H1 (cell line): ENCODE measurements around the gene UBASH3B. TPM values are rescaled to one million over a fixed set of nuclear protein-coding genes. Genes with fewer than 3 reads are reported as not detected.
A peak's percentile ranks its signal among the peaks of the same experiment; 100 is the strongest.

Source experiments
- CTCF ChIA-PET: fragments of 300-600 bp; sonication (Branson Sonifier 250); formaldehyde crosslinking; loops from one replicate; lab custom pipeline; 2021; ENCODE audit not compliant: partially characterized antibody; lab: Charles Lee
- POLR2A ChIA-PET: fragments of 300-600 bp; sonication (Branson Sonifier 250); formaldehyde crosslinking; loops from one replicate; lab custom pipeline; 2021; ENCODE audit warnings: inconsistent platforms; ENCODE audit not compliant: partially characterized antibody; lab: Charles Lee
- DNase-seq, 2 experiments: peaks; one replicate each; pipeline versions ENCODE4 v3.0.0 to v3.0.0-alpha.2; 2010 to 2022; ENCODE audit warnings: low spot score in 2 of 2, low read depth in 1 of 2, mixed read lengths in 1 of 2
- FAIRE-seq: peaks from 2 replicates; lab custom pipeline; 2011; peaks lifted over from hg19 to GRCh38; lab: Jason Lieb, UNC
- H2AFZ ChIP-seq: 2 replicates; pipeline ENCODE4 v1.8.1; 2012; ENCODE audit warnings: low read length, inconsistent platforms
- H2AK5ac ChIP-seq: 2 replicates; pipeline ENCODE4 v1.6.1; 2013; ENCODE audit warnings: low read depth, low read length
- H2BK120ac ChIP-seq: replicated peaks from 2 replicates; pipeline ENCODE3; 2013; ENCODE audit warnings: low read depth, low read length, inconsistent platforms
- H2BK12ac ChIP-seq: 2 replicates; pipeline ENCODE4 v1.6.1; 2013; ENCODE audit warnings: low read depth, low read length
- H2BK15ac ChIP-seq: 2 replicates; pipeline ENCODE4 v1.6.1; 2013; ENCODE audit warnings: low read length
- H2BK20ac ChIP-seq: 2 replicates; pipeline ENCODE4 v1.6.1; 2013; ENCODE audit warnings: low read length
- H2BK5ac ChIP-seq: 2 replicates; pipeline ENCODE4 v1.6.1; 2013; ENCODE audit warnings: low read depth, low read length
- H3K14ac ChIP-seq: 2 replicates; pipeline ENCODE4 v1.6.1; 2013; ENCODE audit warnings: inconsistent platforms; ENCODE audit not compliant: insufficient read length
- H3K18ac ChIP-seq: 2 replicates; pipeline ENCODE4 v1.6.1; 2013; ENCODE audit warnings: low read length; ENCODE audit errors: extremely low read depth
- H3K23ac ChIP-seq: 2 replicates; pipeline ENCODE4 v1.6.1; 2013; ENCODE audit warnings: inconsistent platforms; ENCODE audit not compliant: insufficient read length
- H3K23me2 ChIP-seq: 2 replicates; pipeline ENCODE4 v1.6.1; 2013; ENCODE audit warnings: low read depth, low read length
- H3K27ac ChIP-seq: 2 replicates; pipeline ENCODE4 v1.6.1; 2011; ENCODE audit warnings: low read depth, low read length, inconsistent platforms
- H3K27me3 ChIP-seq, 4 experiments: replicated peaks in 1 of 4; 1 replicate in 1 of 4; 2 replicates in 3 of 4; pipeline versions ENCODE4 v1.6.1 to v1.8.1; 2011 to 2013; ENCODE audit warnings: low read length in 3 of 4, mild to moderate bottlenecking in 3 of 4, inconsistent platforms in 2 of 4, mixed read lengths in 2 of 4, moderate library complexity in 1 of 4; ENCODE audit not compliant: control insufficient read depth in 3 of 4, insufficient read depth in 3 of 4; ENCODE audit errors: extremely low read depth in 1 of 4
- H3K36me3 ChIP-seq, 4 experiments: 2 replicates each; pipeline versions ENCODE4 v1.6.1 to v1.8.1; 2011 to 2013; ENCODE audit warnings: mild to moderate bottlenecking in 4 of 4, low read length in 3 of 4, moderate library complexity in 2 of 4, control low read depth in 1 of 4, inconsistent platforms in 1 of 4; ENCODE audit not compliant: insufficient read depth in 4 of 4, control insufficient read depth in 2 of 4
- H3K4ac ChIP-seq: replicated peaks from 2 replicates; pipeline ENCODE3; 2013; ENCODE audit warnings: low read length, low read depth, mixed read lengths, inconsistent platforms; ENCODE audit not compliant: insufficient read length
- H3K4me1 ChIP-seq, 4 experiments: replicated peaks in 1 of 4; 1 replicate in 1 of 4; 2 replicates in 3 of 4; pipeline versions ENCODE4 v1.6.1 to v1.8.1; 2011 to 2013; ENCODE audit warnings: low read length in 3 of 4, inconsistent platforms in 2 of 4, mixed read lengths in 1 of 4; ENCODE audit not compliant: insufficient read depth in 4 of 4, control insufficient read depth in 3 of 4
- H3K4me2 ChIP-seq, 2 experiments: 2 replicates each; pipeline versions ENCODE4 v1.6.1 to v1.8.1; 2011 to 2013; ENCODE audit warnings: low read depth in 2 of 2, low read length in 2 of 2, control low read depth in 1 of 2, inconsistent platforms in 1 of 2, mild to moderate bottlenecking in 1 of 2; ENCODE audit not compliant: insufficient read depth in 1 of 2
- H3K4me3 ChIP-seq, 4 experiments: fragments of 200-600, 300-600 bp in 1 of 4; sonication (generic), shearing (Covaris generic), sonication (Bioruptor Twin) in 1 of 4; 2 replicates each; pipeline versions ENCODE4 v1.5.1 to v1.8.1; 2011 to 2016; ENCODE audit warnings: low read length in 4 of 4, low read depth in 3 of 4, control low read depth in 2 of 4, inconsistent platforms in 2 of 4, mild to moderate bottlenecking in 2 of 4, mixed read lengths in 1 of 4, moderate library complexity in 1 of 4; ENCODE audit not compliant: insufficient read depth in 2 of 4; ENCODE audit errors: extremely low read depth in 1 of 4
- H3K56ac ChIP-seq: replicated peaks from 2 replicates; pipeline ENCODE3; 2013; ENCODE audit warnings: low read depth, mild to moderate bottlenecking, mixed read lengths, low read length, inconsistent platforms; ENCODE audit not compliant: insufficient read length
- H3K79me1 ChIP-seq: 2 replicates; pipeline ENCODE4 v1.6.1; 2013; ENCODE audit warnings: low read depth, low read length, control low read depth
- H3K79me2 ChIP-seq, 2 experiments: 2 replicates each; pipeline versions ENCODE4 v1.6.1 to v1.8.1; 2012 to 2013; ENCODE audit warnings: low read length in 2 of 2, mild to moderate bottlenecking in 2 of 2, inconsistent platforms in 1 of 2; ENCODE audit not compliant: insufficient read depth in 2 of 2, control insufficient read depth in 1 of 2
- H3K9ac ChIP-seq, 4 experiments: replicated peaks in 1 of 4; 1 replicate in 1 of 4; 2 replicates in 3 of 4; pipeline versions ENCODE4 v1.6.1 to v1.8.1; 2011 to 2013; ENCODE audit warnings: low read depth in 3 of 4, low read length in 3 of 4, control low read depth in 2 of 4, mild to moderate bottlenecking in 2 of 4, moderate library complexity in 2 of 4, inconsistent platforms in 1 of 4; ENCODE audit errors: extremely low read depth in 1 of 4
- H3K9me3 ChIP-seq, 2 experiments: 2 replicates each; pipeline versions ENCODE4 v1.6.1 to v1.8.1; 2012 to 2013; ENCODE audit warnings: mild to moderate bottlenecking in 2 of 2, moderate library complexity in 2 of 2, control low read depth in 1 of 2, inconsistent platforms in 1 of 2, low read depth in 1 of 2, low read length in 1 of 2, mixed read lengths in 1 of 2; ENCODE audit not compliant: insufficient read depth in 2 of 2
- H4K20me1 ChIP-seq, 2 experiments: replicated peaks in 1 of 2; 2 replicates each; pipeline versions ENCODE3 to v1.8.1; 2011 to 2013; ENCODE audit warnings: inconsistent platforms in 2 of 2, low read length in 2 of 2, mild to moderate bottlenecking in 1 of 2; ENCODE audit not compliant: insufficient read depth in 2 of 2, control insufficient read depth in 1 of 2
- H4K5ac ChIP-seq: 2 replicates; pipeline ENCODE4 v1.6.1; 2013; ENCODE audit warnings: low read length, low read depth, mixed read lengths, inconsistent platforms; ENCODE audit not compliant: insufficient read length
- H4K8ac ChIP-seq: 2 replicates; pipeline ENCODE4 v1.8.0; 2013; ENCODE audit warnings: mild to moderate bottlenecking, moderate library complexity, low read length, inconsistent platforms; ENCODE audit not compliant: insufficient read depth; ENCODE audit errors: extremely low read depth
- H4K91ac ChIP-seq: replicated peaks from 2 replicates; pipeline ENCODE3; 2013; ENCODE audit warnings: low read length, mixed read lengths, inconsistent platforms; ENCODE audit not compliant: insufficient read length
- ASH2L ChIP-seq: fragments of 200-600, 300-600 bp; sonication (generic); IDR thresholded peaks from one replicate; pipeline ENCODE4 v1.7.1; 2017; ENCODE audit warnings: low read length
- BACH1 ChIP-seq: IDR thresholded peaks from 2 replicates; pipeline ENCODE4 v1.6.1; 2012; ENCODE audit warnings: low read length, improper control_type of control experiment
- CEBPB ChIP-seq: IDR thresholded peaks from 2 replicates; pipeline ENCODE4 v1.6.1; 2012; ENCODE audit warnings: low read depth, low read length
- KDM1A ChIP-seq: fragments of 200-600, 300-600 bp; sonication (generic); IDR thresholded peaks from 2 replicates; pipeline ENCODE4 v1.7.1; 2016; ENCODE audit warnings: mild to moderate bottlenecking, low read length, borderline replicate concordance
- POLR2A ChIP-seq, 2 experiments: IDR thresholded peaks; 1 replicate in 1 of 2; 2 replicates in 1 of 2; pipeline ENCODE4 v1.6.1; 2011; ENCODE audit warnings: low read depth in 2 of 2, low read length in 2 of 2, mild to moderate bottlenecking in 2 of 2; ENCODE audit errors: control extremely low read depth in 1 of 2
- RAD21 ChIP-seq, 2 experiments: IDR thresholded peaks in 1 of 2; conservative IDR thresholded peaks in 1 of 2; 2 replicates each; pipeline ENCODE4 v1.6.1; 2011; ENCODE audit warnings: low read depth in 2 of 2, low read length in 2 of 2, improper control_type of control experiment in 1 of 2, inconsistent platforms in 1 of 2, mild to moderate bottlenecking in 1 of 2, moderate library complexity in 1 of 2
- SIN3A ChIP-seq, 2 experiments: IDR thresholded peaks in 1 of 2; conservative IDR thresholded peaks in 1 of 2; 2 replicates each; pipeline ENCODE4 v1.6.1; 2011 to 2012; ENCODE audit warnings: low read length in 2 of 2, improper control_type of control experiment in 1 of 2, low read depth in 1 of 2, mild to moderate bottlenecking in 1 of 2
- SIX5 ChIP-seq: IDR thresholded peaks from 2 replicates; pipeline ENCODE4 v1.6.1; 2011; ENCODE audit warnings: mild to moderate bottlenecking, low read depth, low read length
- SP4 ChIP-seq: IDR thresholded peaks from 2 replicates; pipeline ENCODE4 v1.6.1; 2012; ENCODE audit warnings: low read length, inconsistent platforms
- TBP ChIP-seq: IDR thresholded peaks from 2 replicates; pipeline ENCODE4 v1.6.1; 2011; ENCODE audit warnings: low read depth, low read length, improper control_type of control experiment
- WGBS, 2 experiments: shearing (Covaris generic) in 1 of 2; methylation state at CpG; one replicate each; pipeline versions ENCODE4 v1.1.6 to v1.1.7; 2013 to 2015; ENCODE audit warnings: low lambda C conversion rate in 2 of 2, mixed read lengths in 2 of 2, inconsistent platforms in 1 of 2, low coverage in 1 of 2, missing lambda C conversion rate in 1 of 2; ENCODE audit not compliant: insufficient replicate concordance in 2 of 2, insufficient coverage in 1 of 2, insufficient read length in 1 of 2; ENCODE audit errors: extremely low coverage in 1 of 2, missing lambda C conversion rate in 1 of 2; 5-methylcytosine and 5-hydroxymethylcytosine counted together
- polyA plus RNA-seq, 7 experiments: library from polyadenylated mRNA; depleted of rRNA in 3 of 7; stranded (reverse) in 5 of 7; unstranded in 2 of 7; fragments of >200 nt in 5 of 7; fragments of 200-250 nt in 2 of 7; gene quantifications; 1 replicate in 5 of 7; 2 replicates in 1 of 7; 4 replicates in 1 of 7; pipeline versions ENCODE4 v1.2.1 to v1.2.3, GENCODE V29; 2011 to 2013; ENCODE audit warnings: missing spikeins in 2 of 7, mixed read lengths in 2 of 7
- total RNA-seq: library from RNA; stranded (reverse); fragmentation: NEBNext Ultra II Directional; extraction: Animal tissue kit (Norgen Biotek cat#: 25700); gene quantifications from 2 replicates; pipeline ENCODE4 v1.2.1, GENCODE V29; 2021
- TF ChIP-seq, protein P1 (sequence below): IDR thresholded peaks from 2 replicates; pipeline ENCODE4 v1.6.1; 2012; ENCODE audit warnings: low read length, inconsistent platforms

The UBASH3B gene
- total and polyA plus RNA-seq, 2 of the 8 experiments (the other 6 are each of a cell fraction or from before 2014, with no cell fraction given): 7.5 to 9.5 TPM

DNA sequence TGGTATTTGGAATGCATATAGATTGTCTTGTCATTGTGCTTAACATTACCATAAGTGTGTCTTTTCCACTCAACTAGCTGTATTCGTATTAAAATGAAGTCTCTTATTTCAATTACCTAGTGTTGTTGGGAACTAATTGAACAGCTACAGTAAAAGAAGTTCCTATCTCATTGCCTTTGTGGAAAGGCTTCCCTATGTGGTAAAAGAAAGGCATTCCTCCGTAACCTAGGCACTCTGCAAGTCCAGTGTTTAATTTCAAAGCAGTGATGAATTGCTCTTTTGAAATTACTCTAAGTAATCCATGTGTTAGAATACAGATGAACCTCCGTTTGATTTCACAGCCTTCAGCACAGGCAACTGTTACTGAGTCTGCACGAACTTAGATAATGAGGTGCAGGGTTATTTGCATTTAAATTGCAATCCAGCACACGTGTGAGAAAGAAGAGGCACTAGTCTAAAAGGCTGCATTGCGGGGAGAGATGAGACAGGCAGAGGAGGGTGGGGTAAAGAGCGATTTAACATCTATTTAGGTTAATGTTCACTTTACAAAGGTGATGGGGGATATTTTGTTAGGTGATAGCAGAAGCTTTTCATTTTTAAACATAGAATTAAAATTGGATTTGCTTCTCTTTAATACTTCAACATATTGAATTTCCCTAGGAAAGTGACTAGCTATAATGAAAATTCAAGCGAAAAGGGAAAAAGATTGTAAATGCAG, 157.8 kb downstream of the UBASH3B start:
- no peaks in the 10 kb centered on the region for H3K9me3 ChIP-seq
- no peaks in the 10 kb centered on the region for H3K27me3 ChIP-seq
- H2BK120ac ChIP-seq: no peak overlapping the region
- H4K5ac ChIP-seq: peak overlapping the region; percentile 73
- H3K4me2 ChIP-seq: peak overlapping the region; percentile 66 to 71
- no peak for DNase-seq
- FAIRE-seq: no peak
- H3K79me1 ChIP-seq: no peaks in the 10 kb centered on the region
- no peak overlapping the region for H2BK12ac ChIP-seq
- 5% methylated on average over 8 of the region's 8 CpGs; no CpG with 5 or more reads in 1 of the 2 experiments for WGBS, 2 experiments
- H2AFZ ChIP-seq: peak overlapping the region; percentile 76
- no peak overlapping the region for H3K14ac ChIP-seq
- no peak overlapping the region for H3K18ac ChIP-seq
- H3K79me2 ChIP-seq: no peaks in the 10 kb centered on the region
- ChIA-PET POLR2A (interaction anchor here (0.9 to 2.1 kb wide), 9 partner anchors 8 to 43 kb away, joined by 3 to 10 read pairs (median 4); partner anchors contain the start of gene CRTAM), CTCF (interaction anchor here (0.8 to 5.4 kb wide), 17 partner anchors 9 to 241 kb away, joined by 3 to 90 read pairs (median 4); no protein-coding TSS in a partner anchor)
- peak overlapping the region; percentile 59 for H3K27ac ChIP-seq
- no peak overlapping the region for H2BK20ac ChIP-seq
- no peak overlapping the region for H2BK15ac ChIP-seq
- H4K20me1 ChIP-seq: no peaks in the 10 kb centered on the region
- H3K36me3 ChIP-seq: no peaks in the 10 kb centered on the region
- H3K23ac ChIP-seq: no peak overlapping the region
- H4K91ac ChIP-seq: no peak overlapping the region
- H4K8ac ChIP-seq: no peak overlapping the region
- H3K4ac ChIP-seq: no peak overlapping the region
- peak overlapping the region in 1 of 4 experiments; percentile 43; a peak in 2 of 8 replicates for H3K4me3 ChIP-seq
- no peak overlapping the region for H3K56ac ChIP-seq
- H3K4me1 ChIP-seq: peaks cover 0 to 10% (median 7%) of the 10 kb centered on the region in 4 experiments; a peak in 5 of 7 replicates
- peak overlapping the region; percentile 5; the same call in 1 of the 2 replicates for H2BK5ac ChIP-seq
- no peak overlapping the region; a peak in 1 of 7 replicates for H3K9ac ChIP-seq
- H2AK5ac ChIP-seq: no peak overlapping the region
- H3K23me2 ChIP-seq: no peaks in the 10 kb centered on the region
- TF ChIP-seq POLR2A (IDR thresholded peaks at IDR 0.05; ENCODE audit: control extremely low read depth in 1 of 2, low read depth in 2 of 2, low read length in 2 of 2) (peak; percentile 78 to 86), KDM1A (no peak), SIN3A (conservative IDR thresholded peaks at IDR 0.05 in 1 of 2, IDR thresholded peaks at IDR 0.05 in 1 of 2; ENCODE audit: low read depth in 1 of 2, low read length in 2 of 2) (no peak), CEBPB (no peak), TBP (peak; percentile 81), ASH2L (no peak), SP4 (no peak), SIX5 (no peak), BACH1 (no peak), RAD21 (IDR thresholded peaks at IDR 0.05 in 1 of 2, conservative IDR thresholded peaks at IDR 0.05 in 1 of 2; ENCODE audit: low read depth in 2 of 2, low read length in 2 of 2) (no peak)
- TF ChIP-seq, protein P1, sequence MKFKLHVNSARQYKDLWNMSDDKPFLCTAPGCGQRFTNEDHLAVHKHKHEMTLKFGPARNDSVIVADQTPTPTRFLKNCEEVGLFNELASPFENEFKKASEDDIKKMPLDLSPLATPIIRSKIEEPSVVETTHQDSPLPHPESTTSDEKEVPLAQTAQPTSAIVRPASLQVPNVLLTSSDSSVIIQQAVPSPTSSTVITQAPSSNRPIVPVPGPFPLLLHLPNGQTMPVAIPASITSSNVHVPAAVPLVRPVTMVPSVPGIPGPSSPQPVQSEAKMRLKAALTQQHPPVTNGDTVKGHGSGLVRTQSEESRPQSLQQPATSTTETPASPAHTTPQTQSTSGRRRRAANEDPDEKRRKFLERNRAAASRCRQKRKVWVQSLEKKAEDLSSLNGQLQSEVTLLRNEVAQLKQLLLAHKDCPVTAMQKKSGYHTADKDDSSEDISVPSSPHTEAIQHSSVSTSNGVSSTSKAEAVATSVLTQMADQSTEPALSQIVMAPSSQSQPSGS: no peak
